GM18526 (cell line): ENCODE data around the gene ERMAP.

Source experiments
- POLR2A ChIP-seq: IDR thresholded peaks from 3 replicates; pipeline ENCODE4 v1.6.1; 2011; ENCODE audit not compliant: insufficient read length; ENCODE audit errors: extremely low read depth

The ERMAP gene

GRCh38 chr1:42788021-42788420 lies 28.9 kb upstream of the ERMAP start:
- TF ChIP-seq POLR2A: no peak

- no peak for TF ChIP-seq POLR2A
Observed at GRCh38 chr1:42793824-42794223, 23.1 kb upstream of the ERMAP start.

GRCh38 chr1:42797414-42797813 lies 19.5 kb upstream of the ERMAP start:
- no peak for TF ChIP-seq POLR2A

GRCh38 chr1:42797979-42798378 lies 18.9 kb upstream of the ERMAP start:
- TF ChIP-seq POLR2A: no peak

GRCh38 chr1:42801832-42802473 lies 15.0 kb upstream of the ERMAP start:
- no peak for TF ChIP-seq POLR2A

- TF ChIP-seq POLR2A: no peak
Observed at GRCh38 chr1:42806171-42806570, 10.8 kb upstream of the ERMAP start.

GRCh38 chr1:42806593-42806992 lies 10.3 kb upstream of the ERMAP start:
- no peak for TF ChIP-seq POLR2A

GRCh38 chr1:42807056-42807668 lies 9.8 kb upstream of the ERMAP start:
- TF ChIP-seq POLR2A: no peak

- no peak for TF ChIP-seq POLR2A
Observed at GRCh38 chr1:42815941-42816584, 859 bp upstream of the ERMAP start.

GRCh38 chr1:42817440-42817767 lies 482 bp downstream of the ERMAP start:
- TF ChIP-seq POLR2A: no peak

GRCh38 chr1:42817976-42818375 lies 1.1 kb downstream of the ERMAP start:
- TF ChIP-seq POLR2A: no peak

- no peak for TF ChIP-seq POLR2A
Observed at GRCh38 chr1:42820813-42821212, 3.9 kb downstream of the ERMAP start.

GRCh38 chr1:42821690-42822089 lies 4.8 kb downstream of the ERMAP start:
- no peak for TF ChIP-seq POLR2A

GRCh38 chr1:42822800-42823392 lies 6.0 kb downstream of the ERMAP start:
- no peak for TF ChIP-seq POLR2A

GRCh38 chr1:42824481-42825035 lies 7.6 kb downstream of the ERMAP start:
- TF ChIP-seq POLR2A: no peak

GRCh38 chr1:42825036-42825851 lies 8.3 kb downstream of the ERMAP start:
- no peak for TF ChIP-seq POLR2A

- TF ChIP-seq POLR2A: no peak
Observed at GRCh38 chr1:42830631-42831030, 13.7 kb downstream of the ERMAP start.
